22Rv1 (cell line): ENCODE data around the gene ANKK1.

Experiments
- H3K27ac ChIP-seq: fragments of 450-650 bp; 2 replicates; pipeline ENCODE4 v1.5.1; 2017
- ZFX ChIP-seq: fragments of 450-650 bp; IDR thresholded peaks from 2 replicates; pipeline ENCODE4 v1.6.1; 2017; ENCODE audit warnings: antibody characterized with exemption, borderline replicate concordance
- TF ChIP-seq, protein P1 (sequence below): fragments of 450-650 bp; IDR thresholded peaks from 2 replicates; pipeline ENCODE4 v1.5.1; 2017; ENCODE audit warnings: mild to moderate bottlenecking

Gene ANKK1

DNA sequence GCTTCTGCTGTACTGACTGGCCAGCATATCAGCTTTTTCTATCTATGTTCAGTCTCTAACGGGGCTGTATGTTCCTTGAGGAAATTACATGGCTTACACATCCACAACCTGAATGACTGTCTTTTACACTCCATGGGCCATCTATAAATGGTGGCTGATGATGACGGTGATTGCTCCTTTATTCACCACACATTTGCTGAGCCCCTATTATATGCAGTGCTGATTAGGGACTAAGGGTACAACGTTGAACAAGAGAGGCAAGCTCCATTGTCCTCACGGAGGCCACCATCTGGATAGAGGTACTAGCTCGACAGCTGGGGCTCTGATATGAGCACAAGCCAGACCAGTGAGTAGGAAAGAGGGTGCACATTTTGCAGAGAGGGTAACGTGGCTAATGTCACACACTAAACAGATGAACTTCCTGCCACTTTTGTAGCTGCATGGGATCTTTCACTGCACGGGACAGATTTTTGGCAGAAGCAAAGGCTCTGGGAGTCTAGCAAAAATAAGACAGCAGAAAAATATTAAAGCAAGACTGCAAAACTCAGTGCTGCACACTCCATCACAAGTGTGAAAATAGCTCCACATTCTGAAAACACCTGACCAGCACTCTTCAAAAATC is 57.0 kb downstream of the ANKK1 start:
- TF ChIP-seq, protein P1, sequence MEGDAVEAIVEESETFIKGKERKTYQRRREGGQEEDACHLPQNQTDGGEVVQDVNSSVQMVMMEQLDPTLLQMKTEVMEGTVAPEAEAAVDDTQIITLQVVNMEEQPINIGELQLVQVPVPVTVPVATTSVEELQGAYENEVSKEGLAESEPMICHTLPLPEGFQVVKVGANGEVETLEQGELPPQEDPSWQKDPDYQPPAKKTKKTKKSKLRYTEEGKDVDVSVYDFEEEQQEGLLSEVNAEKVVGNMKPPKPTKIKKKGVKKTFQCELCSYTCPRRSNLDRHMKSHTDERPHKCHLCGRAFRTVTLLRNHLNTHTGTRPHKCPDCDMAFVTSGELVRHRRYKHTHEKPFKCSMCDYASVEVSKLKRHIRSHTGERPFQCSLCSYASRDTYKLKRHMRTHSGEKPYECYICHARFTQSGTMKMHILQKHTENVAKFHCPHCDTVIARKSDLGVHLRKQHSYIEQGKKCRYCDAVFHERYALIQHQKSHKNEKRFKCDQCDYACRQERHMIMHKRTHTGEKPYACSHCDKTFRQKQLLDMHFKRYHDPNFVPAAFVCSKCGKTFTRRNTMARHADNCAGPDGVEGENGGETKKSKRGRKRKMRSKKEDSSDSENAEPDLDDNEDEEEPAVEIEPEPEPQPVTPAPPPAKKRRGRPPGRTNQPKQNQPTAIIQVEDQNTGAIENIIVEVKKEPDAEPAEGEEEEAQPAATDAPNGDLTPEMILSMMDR = no peak
- no peak for TF ChIP-seq ZFX
- no peak overlapping the region for H3K27ac ChIP-seq

DNA sequence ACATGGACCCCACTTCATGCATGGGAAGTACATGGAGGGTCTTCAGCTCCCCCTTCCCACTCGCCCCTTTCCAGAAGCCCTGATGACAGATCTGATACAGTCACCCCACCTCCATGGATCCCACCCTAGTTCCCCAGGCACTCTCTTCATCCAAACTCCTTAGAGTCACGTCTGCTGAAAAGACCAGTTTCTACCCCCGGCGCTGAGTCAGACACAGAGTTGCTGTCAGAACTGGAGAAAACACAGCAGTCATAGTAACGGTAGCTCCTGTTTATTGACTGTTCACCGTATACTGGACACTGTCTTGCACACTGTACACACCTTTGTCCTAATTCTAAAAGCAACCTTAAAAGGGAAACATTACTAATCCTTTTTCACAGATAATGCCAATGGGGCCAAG is 58.5 kb downstream of the ANKK1 start:
- no peak for TF ChIP-seq ZFX
- TF ChIP-seq, protein P1 = no peak
- no peak overlapping the region for H3K27ac ChIP-seq

DNA sequence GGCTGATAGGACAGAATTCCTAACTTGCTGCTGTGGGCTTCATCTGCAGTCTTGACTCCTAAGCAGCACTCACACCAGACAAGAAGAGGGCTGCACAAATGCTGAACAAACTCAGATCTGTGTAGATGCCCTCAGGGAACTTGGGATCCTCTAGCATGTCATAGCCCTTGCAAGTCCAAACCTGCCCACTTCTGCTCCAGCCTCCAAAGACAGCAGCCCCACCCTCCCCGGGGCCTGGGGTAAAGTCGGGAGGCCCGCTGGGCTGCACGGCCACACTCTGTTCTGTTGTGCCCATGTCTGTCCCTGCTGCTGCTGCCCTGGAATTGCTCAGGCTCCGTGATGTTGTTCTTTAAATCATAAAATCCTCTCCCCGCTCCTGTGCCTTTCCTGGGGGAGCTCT is 59.4 kb downstream of the ANKK1 start:
- no peak overlapping the region for H3K27ac ChIP-seq
- TF ChIP-seq, protein P1 = no peak
- no peak for TF ChIP-seq ZFX

DNA sequence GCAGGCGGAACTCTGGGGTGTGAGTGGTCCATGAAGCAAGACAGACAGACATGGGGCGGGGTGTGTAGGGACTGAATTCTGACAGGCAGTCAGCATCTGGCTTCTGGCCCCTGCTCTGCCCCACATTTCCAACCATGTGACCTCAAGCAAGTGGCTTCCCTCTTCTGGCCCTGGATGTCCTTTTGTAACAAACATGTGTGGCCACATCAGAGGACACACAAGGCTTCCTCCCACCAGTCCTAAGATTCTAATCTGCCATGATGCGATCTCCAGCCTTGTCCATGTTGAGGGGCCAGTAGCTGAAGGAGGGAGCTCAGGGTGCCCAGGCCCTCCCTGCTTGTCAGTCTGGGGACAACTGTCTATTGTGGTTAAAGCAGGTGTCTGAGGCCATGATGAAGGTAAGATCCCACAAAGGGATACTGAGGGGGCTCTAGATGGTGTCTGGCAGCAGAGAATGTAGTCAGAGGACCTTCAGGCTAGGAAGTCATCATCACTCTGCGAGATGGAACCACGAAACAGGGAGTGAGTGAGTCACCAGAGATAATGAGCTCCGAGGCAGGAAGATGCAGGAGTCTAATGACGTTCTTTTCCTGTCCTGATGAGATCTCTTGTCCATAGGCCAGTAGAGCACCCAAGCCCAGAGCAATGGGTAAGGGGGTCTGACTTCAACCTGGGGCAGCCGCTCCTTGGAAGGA is 60.2 kb downstream of the ANKK1 start:
- no peak overlapping the region for H3K27ac ChIP-seq
- no peak for TF ChIP-seq ZFX
- TF ChIP-seq, protein P1 = no peak

DNA sequence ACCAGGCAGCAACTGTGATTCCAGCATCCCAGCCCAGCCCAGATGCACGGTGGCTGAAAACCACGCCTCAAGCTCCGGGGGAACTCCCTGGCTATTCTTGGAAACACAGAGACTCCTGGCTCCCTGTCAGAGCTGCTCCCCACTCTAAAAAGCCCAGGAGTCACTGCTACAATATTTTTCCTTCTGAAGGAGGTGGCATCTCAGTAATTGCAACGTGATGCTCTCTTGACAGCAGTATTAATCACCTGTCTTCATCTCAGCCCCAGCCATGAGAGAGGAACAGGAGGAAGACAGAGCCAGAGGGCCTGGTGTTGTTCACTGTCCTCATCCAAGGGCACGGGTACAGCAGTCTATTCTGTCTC is 60.7 kb downstream of the ANKK1 start:
- no peak overlapping the region for H3K27ac ChIP-seq
- no peak for TF ChIP-seq ZFX
- TF ChIP-seq, protein P1 = no peak

DNA sequence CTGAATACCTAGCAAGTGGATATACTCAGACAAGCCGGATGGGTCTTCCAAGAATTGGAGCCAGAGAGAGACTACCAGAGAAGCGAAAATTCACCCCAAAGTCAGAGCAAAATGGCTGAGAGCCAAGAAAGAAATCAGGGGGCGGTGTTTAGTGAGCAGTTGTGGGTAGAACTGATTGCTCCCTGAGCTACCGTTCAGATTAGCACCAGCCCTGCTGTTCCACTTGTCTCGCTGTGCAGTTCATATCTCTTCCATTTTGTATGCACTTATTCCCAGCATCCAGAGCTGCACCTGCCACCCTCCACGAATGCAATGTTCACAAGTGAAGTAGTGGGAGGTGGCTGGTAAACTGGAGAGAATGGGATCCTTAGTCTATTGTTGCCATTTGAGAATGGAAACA is 62.2 kb downstream of the ANKK1 start:
- H3K27ac ChIP-seq = no peak overlapping the region
- TF ChIP-seq ZFX = no peak
- TF ChIP-seq, protein P1 = no peak
